Measurements from ENCODE around the gene IER2.
"Not testable (repeated sequence)": the region's sequence is repeated elsewhere in the genome, so short reads cannot be mapped to it uniquely, and the experiment has no call there.

The IER2 gene

GRCh38 chr19:13146763-13147563 is 3.2 kb upstream of the IER2 start:
- peak; percentile 68 for DNase-seq

- not testable (repeated sequence) for DNase-seq
Measured at GRCh38 chr19:13149173-13149627, 1.0 kb upstream of the IER2 start.

GRCh38 chr19:13149628-13150186 is 504 bp upstream of the IER2 start:
- DNase-seq: peak; percentile 50

GRCh38 chr19:13150931-13151604 is 857 bp downstream of the IER2 start:
- no peak for DNase-seq

GRCh38 chr19:13151605-13152355 is 1.6 kb downstream of the IER2 start:
- DNase-seq: peak; percentile 96

GRCh38 chr19:13152356-13152973 is 2.3 kb downstream of the IER2 start:
- peak; percentile 70 for DNase-seq

- DNase-seq: peak; percentile 95
Measured at GRCh38 chr19:13152974-13153568, 2.9 kb downstream of the IER2 start.

- DNase-seq: peak; percentile 56
Measured at GRCh38 chr19:13153569-13154240, 3.5 kb downstream of the IER2 start.

- DNase-seq: peak; percentile 74
Measured at GRCh38 chr19:13154241-13154778, 4.1 kb downstream of the IER2 start.

GRCh38 chr19:13154911-13155471 is 4.8 kb downstream of the IER2 start:
- DNase-seq: peak; percentile 83

GRCh38 chr19:13155472-13156359 is 5.5 kb downstream of the IER2 start:
- DNase-seq: peak; percentile 80

GRCh38 chr19:13159713-13160112 is 9.5 kb downstream of the IER2 start:
- DNase-seq: no peak

- DNase-seq: no peak
Measured at GRCh38 chr19:13160557-13160956, 10.3 kb downstream of the IER2 start.

GRCh38 chr19:13162724-13163608 is 12.8 kb downstream of the IER2 start:
- peak; percentile 97 for DNase-seq

- DNase-seq: peak; percentile 89
Measured at GRCh38 chr19:13163609-13164342, 13.6 kb downstream of the IER2 start.

GRCh38 chr19:13164343-13165161 is 14.3 kb downstream of the IER2 start:
- peak; percentile 70 for DNase-seq
